A673 (cell line): ENCODE measurements around the gene RHOV.

Experiments used
- CTCF ChIP-seq: fragments of 300-800, 200-600 bp; sonication (generic); conservative IDR thresholded peaks from 2 replicates; pipeline ENCODE4 v1.5.1; 2017; ENCODE audit warnings: low read depth, mild to moderate bottlenecking, antibody characterized with exemption, low read length, moderate library complexity, mixed read lengths
- EZH2 ChIP-seq: fragments of 200-600 bp; sonication (generic); IDR thresholded peaks from 2 replicates; pipeline ENCODE4 v1.6.1; 2017; ENCODE audit warnings: borderline replicate concordance, low read depth, mild to moderate bottlenecking, mixed read lengths, antibody characterized with exemption, low read length; ENCODE audit not compliant: poor library complexity, severe bottlenecking

GRCh38 chr15:40921949-40922607 lies 48.0 kb upstream of the RHOV start:
- TF ChIP-seq CTCF = no peak
- no peak for TF ChIP-seq EZH2
